HUDEP-2 (cell line): ENCODE measurements around the gene MT2A.
"Not testable (repeated sequence)": the region's sequence is repeated elsewhere in the genome, so short reads cannot be mapped to it uniquely, and the experiment has no call there.

Experiments
- DNase-seq, 76 experiments: peaks; one replicate each; lab custom pipeline; 2025; ENCODE audit not compliant: unreplicated experiment in 76 of 76; lab: John Stamatoyannopoulos, UW

Gene MT2A

GRCh38 chr16:56618138-56618537, 9.8 kb downstream of the MT2A start:
- DNase-seq, result no peak

GRCh38 chr16:56620339-56620897, 12.0 kb downstream of the MT2A start:
- no peak for DNase-seq

DNA sequence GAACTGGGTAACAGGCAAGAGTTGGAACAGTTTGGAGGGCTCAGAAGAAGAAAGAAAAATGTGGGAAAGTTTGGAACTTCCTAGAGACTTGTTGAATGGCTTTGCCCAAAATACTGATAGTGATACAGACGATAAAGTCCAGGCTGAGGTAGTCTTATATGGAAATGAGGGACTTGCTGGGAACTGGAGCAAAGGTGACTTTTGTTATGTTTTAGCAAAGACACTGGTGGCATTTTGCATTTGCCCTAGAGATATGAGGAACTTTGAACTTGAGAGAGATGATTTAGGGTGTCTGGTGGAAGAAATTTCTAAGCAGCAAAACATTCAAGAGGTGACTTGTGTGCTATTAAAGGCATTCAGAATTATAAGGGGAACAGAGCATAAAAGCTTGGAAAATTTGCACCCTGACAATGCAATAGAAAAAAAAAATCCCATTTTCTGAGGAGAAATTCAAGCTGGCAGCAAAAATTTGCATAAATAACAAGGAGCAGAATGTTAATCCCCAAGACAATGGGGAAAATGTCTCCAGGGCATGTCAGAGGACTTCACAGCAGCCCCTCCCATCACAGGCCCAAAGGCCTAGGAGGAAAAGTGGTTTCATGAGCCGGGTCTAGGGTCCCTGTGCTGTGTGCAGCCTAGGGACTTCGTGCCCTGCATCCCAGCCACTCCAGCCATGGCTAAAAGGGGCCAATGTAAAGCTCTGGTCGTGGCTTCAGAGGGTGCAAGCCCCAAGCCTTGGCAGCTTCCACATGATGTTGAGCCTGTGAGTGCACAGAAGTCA, 13.5 kb downstream of the MT2A start:
- not testable (repeated sequence) for DNase-seq

DNA sequence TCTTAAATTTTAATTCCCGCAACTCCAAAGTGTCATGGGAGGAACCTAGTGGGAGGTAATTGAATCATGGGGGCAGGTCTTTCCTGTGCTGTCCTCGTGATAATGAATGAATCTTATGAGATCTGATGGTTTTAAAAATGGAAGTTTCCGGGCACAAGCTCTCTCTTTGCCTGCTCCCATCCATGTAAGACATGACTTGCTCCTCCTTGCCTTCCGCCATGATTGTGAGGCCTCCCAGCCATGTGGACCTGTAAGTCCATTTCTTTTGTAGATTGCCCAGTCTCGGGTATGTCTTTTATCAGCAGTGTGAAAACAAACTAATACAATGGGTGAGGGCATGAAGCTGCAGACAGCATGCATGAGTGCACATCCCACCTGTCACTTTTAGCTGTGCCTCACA, 14.8 kb downstream of the MT2A start:
- DNase-seq, result not testable (repeated sequence)

- no peak for DNase-seq
Measured at GRCh38 chr16:56623637-56624036, 15.3 kb downstream of the MT2A start.

DNA sequence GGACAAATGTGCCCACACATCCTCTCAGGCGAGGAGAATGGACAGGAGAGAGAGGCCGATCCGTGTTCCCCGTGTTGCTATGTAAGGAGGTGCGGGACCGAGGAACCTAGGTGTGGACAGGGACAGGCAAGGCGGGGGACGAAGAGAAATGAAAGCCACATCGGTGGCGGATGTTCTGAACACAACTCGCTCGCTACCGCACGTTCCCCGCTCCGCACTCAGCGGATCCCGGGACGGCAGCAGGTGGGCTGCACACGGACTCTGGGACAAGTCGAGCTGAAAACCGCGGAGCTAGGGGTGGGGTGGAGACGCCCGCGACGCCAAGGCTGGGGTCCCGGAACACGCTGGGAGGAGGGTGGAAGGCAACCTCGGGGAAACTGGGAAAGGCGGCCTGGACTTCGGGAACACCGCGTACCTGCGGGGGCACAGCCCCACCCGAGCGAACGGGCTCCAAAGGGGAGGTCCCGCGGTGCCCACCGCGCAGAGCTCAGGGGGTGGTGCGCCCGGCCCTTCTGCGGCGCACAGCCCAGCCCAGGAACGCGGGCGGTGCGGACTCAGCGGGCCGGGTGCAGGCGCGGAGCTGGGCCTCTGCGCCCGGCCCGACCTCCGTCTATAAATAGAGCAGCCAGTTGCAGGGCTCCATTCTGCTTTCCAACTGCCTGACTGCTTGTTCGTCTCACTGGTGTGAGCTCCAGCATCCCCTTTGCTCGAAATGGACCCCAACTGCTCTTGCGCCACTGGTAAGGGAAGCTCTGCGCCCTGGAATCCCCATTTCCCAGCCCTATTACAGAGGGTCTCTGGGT, 17.0 kb downstream of the MT2A start, which contains the start of gene MT1E:
Gene MT1E (plus strand): TSS at position 642 of the 803 bp plus-strand sequence. CDS start 71 bp downstream, at position 713.
- DNase-seq, result peak in 4 of 76 experiments; percentile 13 to 40 (median 20)

- no peak for DNase-seq
Measured at GRCh38 chr16:56625943-56626654, 17.7 kb downstream of the MT2A start.

- DNase-seq, result no peak
Measured at GRCh38 chr16:56626685-56627084, 18.3 kb downstream of the MT2A start.

- DNase-seq, result no peak
Measured at GRCh38 chr16:56628486-56629350, 20.3 kb downstream of the MT2A start.

DNA sequence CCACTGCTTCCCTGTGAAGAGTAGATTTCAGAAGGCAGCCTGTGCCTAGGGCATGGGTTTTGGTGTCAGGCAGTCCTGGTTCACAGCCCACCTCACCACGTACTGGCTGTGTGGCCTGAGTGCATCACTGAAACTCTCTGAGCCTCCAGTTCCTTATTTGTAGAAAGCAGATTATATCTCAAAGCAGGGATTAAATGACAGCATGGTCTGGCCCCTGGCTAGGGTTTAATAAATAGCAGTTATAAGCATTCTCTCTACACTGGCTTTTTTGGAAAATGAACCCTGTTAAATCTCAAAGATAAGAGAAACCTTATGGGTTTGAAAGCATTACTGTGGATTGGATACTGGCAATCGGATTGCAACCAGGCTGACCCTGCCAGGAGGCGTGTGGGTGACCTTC, 21.1 kb downstream of the MT2A start:
- DNase-seq, result no peak

GRCh38 chr16:56630134-56630533, 21.8 kb downstream of the MT2A start:
- DNase-seq, result no peak

DNA sequence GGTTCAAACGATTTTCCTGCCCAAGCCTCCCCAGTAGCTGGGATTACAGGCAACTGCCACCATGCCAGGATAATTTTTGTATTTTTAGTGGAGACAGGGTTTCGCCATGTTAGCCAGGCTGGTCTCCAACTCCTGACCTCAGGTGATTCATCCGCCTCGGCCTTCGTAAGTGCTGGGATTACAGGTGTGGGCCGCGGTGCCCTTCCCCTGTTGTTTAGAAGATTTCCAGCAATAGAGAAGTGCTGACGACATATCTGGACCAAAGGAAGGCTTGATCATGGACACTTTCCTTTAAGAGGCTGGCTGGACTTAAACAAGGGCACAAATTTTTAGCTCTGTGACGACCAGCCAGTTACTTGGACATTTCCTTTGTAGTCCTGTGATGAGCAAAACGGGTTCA, 22.8 kb downstream of the MT2A start:
- no peak for DNase-seq

- DNase-seq, result no peak
Measured at GRCh38 chr16:56631832-56632155, 23.4 kb downstream of the MT2A start.

- DNase-seq, result no peak
Measured at GRCh38 chr16:56632156-56632847, 23.9 kb downstream of the MT2A start, which contains the start of gene MT1M. MT1M (plus strand) TSS chr16:56632659; CDS start chr16:56632732, 73 bp downstream.

GRCh38 chr16:56632848-56633365, 24.5 kb downstream of the MT2A start:
- no peak for DNase-seq

DNA sequence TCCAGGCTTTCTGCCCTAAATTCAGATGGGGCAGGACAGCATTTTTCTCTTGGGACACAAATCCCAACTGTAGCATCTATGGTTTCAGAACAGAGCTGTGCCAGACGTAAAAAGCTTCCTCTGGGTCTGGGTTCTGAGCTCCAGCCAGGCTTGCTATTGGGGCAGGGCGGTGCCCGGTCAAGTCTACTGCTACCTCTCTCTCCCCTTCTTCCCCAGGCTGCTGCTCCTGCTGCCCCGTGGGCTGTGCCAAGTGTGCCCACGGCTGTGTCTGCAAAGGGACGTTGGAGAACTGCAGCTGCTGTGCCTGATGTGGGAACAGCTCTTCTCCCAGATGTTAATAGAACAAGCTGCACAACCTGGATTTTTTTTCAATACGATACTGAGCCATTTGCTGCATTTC, 25.2 kb downstream of the MT2A start:
- no peak for DNase-seq

- DNase-seq, result no peak
Measured at GRCh38 chr16:56634715-56635440, 26.5 kb downstream of the MT2A start.

DNA sequence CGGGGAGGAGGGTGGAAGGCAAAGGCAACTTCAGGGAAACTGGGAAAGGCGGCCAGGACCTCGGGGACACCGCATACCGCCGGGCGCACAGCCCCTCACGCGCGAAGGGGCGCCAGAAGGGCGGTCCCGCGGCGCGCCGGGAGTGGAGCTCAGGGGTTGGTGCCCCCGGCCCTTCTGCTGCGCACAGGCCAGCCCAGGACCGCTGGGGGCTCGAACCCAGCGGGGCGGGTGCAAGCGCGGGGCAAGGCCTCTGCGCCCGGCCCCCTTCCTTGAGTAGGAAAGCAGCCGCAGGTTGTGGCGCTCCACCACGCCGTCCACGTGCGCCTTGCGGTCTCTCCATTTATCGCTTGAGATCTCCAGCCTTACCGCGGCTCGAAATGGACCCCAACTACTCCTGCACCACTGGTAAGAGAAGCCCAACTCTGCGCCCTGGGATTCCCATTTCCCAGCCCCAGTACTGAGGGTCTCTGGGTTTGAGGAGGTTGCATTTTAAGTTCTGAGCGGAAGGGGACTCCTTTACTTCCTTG, 27.1 kb downstream of the MT2A start:
- DNase-seq, result no peak
